Superior temporal gyrus (tissue), 1 donor: ENCODE results near the gene HUNK.
"Not testable (repeated sequence)": the region's sequence is repeated elsewhere in the genome, so short reads cannot be mapped to it uniquely, and the experiment has no call there.

ENCODE experiments used
- DNase-seq: peaks from one replicate; pipeline ENCODE4 v3.0.0-alpha.2; 2016; ENCODE audit errors: extremely low spot score

Gene HUNK

DNA sequence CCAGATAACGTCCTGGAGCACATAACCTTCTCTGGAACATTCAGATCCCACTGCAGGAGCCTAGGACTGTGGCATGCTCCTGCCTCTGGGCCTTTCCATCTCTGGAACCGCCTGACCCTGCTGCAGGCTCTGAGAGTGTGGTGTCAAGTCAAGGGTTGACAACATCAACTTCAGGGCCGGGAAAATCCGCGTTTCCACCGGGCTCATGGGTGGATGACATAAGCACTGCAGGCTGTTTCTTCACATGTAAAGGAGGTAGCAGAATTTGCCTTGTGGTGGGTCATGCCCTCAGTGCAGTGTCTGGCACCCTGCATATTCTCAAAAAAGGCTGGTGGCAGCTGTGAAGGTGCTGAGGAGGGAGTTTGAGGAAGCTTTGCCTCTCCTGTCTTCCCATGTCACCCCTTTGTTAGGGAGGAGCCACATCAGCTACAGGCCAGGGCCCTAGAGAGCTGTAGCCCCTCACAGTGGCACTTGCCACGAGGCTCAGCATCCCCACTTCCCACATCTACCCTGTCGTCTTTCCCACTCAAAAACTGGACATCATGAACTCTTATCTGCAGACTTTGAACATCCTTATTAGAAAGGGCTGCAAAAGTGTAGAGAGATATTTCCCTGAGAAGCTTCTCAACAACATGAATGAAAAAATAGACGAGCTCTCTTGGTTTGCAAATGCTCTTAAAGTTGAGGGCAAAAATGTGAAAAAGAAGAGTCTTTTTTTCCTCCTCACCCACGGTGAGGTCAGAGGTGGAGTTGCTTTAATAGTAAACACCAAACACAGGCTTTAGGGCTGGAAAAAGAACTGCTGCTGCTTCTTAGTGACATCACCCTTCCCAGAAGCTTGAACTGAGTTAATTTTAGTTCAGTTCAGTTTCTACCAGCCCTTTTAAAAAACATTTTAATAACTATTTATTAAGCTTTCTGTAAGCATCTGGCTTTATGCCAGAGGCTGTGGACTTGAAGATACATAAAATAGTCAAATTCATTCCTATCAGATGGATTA lies 121.3 kb downstream of the HUNK start:
- DNase-seq = no peak

DNA sequence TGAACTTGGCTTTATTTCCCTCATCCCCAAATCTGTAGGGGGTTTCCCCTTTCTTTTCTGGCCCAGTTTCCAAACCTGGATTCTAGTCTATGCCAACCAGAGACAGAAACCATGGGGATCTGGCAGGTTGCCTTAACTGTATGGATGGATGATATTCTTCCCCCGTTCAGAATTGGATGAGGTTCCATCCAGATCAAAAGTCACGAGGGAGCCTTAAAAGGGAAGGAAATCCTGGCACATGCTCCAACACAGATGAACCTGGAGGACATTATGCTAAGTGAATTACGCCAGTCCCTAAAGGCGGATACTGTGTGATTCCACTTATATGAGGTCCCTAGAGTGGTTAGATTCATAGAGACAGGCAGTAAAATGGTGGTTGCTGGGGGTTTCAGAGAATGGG lies 124.4 kb downstream of the HUNK start:
- DNase-seq = no peak

GRCh38 chr21:31999810-32000468 lies 127.1 kb downstream of the HUNK start:
- DNase-seq = no peak

DNA sequence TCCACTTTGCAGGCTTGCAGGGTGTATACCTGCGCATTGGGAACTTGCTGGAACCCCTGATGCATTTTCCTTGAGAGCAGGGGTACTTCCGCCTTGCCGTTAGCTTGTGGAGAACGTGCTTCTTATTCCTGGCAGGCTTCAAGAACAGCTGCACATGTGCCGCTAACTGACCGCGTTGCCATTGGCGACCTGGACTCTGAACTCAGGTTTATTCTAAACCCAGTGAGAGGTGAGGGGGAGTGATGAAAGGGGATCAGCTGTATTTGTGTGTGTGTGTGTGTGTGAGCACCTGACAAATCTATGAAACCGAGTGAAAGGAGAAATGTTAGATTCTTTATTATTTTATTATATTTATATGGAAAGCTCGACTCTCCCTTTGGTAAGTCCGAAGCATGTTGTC lies 128.6 kb downstream of the HUNK start:
- no peak for DNase-seq

DNA sequence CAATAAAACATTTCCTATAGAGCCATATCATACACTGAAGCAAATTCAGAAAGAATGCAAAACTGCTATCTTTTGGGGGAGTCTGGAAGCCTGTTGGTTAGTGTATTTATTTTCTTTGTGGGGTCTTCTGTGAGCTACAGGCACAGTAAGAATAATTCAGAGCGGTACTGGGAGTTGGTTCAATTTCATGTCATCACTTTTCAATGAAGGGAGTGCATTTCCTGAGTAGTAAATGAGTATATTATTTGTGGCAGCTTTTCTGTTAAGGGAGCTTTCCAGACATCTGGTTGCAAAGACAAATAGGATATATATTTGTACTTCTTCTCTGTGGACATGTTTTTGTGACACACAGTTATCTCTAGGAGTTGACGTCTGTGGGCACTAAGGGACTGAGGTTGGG lies 130.6 kb downstream of the HUNK start:
- DNase-seq = no peak

DNA sequence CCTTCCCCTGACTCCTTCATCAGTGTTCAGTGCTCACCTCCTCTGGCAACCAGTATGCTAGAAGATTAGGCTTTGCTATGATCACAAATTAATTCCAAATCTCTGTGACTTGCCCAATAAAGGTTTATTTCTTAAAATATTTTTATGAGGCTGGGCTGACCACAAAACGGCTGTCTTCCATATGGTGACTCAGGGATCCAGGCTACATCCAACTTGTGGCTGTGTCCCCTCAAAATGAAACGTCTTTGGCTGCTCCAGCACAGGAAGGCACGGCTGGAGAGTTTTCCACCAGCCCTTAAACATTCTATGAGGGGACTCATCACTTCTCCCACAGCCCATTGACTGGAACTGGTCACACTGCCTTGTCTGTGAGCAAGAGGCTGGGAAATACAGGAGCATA lies 131.5 kb downstream of the HUNK start:
- no peak for DNase-seq

DNA sequence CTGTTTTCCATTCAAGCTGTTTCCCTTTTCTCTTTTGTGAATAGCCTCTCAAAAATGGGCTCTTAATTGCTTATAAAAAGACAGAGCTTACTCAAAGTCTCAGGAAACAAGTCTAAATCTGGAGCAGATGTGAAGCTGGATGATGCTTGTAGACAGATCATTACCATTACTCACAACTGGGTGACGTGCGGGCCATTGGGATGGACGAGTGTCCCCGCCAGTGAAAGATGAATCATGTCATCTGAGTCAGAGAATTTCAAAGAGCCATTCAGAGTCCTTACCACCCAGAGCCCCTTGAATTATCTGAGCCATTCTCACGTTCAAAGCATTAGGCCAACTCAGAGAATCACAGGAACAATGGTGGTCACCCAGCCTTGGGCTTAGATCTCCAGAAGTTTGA lies 134.6 kb downstream of the HUNK start:
- no peak for DNase-seq

- no peak for DNase-seq
These were observed 135.9 kb downstream of the HUNK start for GRCh38 chr21:32008714-32009113.

DNA sequence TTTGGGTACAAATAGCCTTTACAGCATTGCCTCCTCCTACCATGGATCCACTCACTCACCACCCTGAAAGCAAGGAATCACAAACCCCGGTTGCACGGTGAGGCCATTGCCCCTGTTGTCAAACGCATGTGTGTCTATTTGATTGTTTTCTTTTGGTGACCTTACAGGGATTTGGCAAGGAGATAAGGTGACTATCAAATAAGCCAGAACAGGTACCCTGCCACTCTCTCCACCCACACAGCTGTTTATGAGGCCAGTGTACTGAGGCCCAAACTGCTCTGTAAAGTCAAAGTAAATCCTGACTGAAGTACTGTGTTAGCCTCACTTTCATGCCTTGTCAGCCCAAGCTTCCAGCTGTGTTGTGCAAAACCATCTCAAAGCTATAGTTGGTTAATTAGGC lies 136.4 kb downstream of the HUNK start:
- DNase-seq = no peak

- DNase-seq = no peak
These were observed 142.8 kb downstream of the HUNK start for GRCh38 chr21:32015461-32016139.

- no peak for DNase-seq
These were observed 145.6 kb downstream of the HUNK start for GRCh38 chr21:32018381-32018780.

GRCh38 chr21:32020564-32020963 lies 147.7 kb downstream of the HUNK start:
- DNase-seq = no peak

- DNase-seq = no peak
These were observed 148.6 kb downstream of the HUNK start for GRCh38 chr21:32021319-32021994.

GRCh38 chr21:32022146-32022545 lies 149.3 kb downstream of the HUNK start:
- no peak for DNase-seq

DNA sequence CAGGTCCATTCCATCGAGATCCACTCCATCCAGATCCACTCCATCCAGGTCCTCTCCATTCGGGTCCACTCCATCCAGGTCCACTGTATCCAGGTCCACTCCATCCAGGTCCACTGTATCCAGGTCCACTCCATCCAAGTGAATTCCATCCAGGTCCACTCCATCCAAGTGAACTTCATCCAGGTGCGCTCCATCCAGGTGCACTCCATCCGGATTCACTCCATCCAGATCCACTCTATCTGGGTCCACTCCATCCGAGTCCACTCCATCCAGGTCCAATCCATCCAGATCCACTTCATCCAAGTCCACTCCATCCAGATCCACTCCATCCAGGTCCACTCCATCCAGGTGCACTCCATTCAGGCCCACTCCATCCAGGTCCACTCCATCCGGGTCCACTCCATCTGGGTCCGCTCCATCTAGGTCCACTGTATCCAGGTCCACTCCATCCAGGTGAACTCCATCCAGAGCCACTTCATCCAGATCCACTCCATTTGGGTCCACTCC lies 157.4 kb downstream of the HUNK start:
- DNase-seq = no peak

GRCh38 chr21:32034850-32035249 lies 162.0 kb downstream of the HUNK start:
- no peak for DNase-seq

- DNase-seq = no peak
These were observed 162.8 kb downstream of the HUNK start for GRCh38 chr21:32035617-32036016.

DNA sequence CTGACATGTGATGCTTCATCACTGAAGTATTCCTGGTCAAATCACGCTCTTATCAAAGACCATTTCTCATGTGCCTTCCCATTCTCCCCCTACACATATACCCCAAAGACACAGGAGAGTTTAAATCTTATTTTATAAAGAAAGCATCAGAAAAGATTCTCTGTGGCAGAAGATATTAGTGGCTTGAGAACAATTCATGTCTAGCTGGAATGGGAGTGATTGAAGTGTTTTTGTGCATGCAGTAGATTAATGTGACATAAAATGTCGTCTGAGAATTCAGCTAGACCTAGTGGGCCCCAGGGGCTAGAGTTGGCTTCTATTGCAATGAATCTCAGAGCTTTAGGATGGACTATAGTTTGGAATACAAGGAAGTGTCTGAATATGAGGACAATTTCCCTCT lies 163.9 kb downstream of the HUNK start:
- DNase-seq = no peak

DNA sequence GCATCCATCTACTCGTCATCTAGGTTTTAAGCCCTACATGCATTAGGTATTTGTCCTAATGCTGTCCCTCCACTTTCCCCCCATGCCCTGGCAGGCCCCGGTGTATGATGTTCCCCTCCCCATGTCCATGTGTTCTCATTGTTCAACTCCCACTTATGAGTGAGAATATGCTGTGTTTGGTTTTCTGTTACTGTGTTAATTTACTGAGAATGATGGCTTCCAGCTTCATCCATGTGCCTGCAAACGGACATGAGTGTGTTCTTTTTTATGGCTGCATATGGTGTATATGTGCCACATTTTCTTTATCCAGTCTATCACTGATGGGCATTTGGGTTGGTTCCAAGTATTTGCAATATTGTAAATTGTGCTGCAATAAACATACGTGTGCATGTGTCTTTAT lies 165.9 kb downstream of the HUNK start:
- not testable (repeated sequence) for DNase-seq

DNA sequence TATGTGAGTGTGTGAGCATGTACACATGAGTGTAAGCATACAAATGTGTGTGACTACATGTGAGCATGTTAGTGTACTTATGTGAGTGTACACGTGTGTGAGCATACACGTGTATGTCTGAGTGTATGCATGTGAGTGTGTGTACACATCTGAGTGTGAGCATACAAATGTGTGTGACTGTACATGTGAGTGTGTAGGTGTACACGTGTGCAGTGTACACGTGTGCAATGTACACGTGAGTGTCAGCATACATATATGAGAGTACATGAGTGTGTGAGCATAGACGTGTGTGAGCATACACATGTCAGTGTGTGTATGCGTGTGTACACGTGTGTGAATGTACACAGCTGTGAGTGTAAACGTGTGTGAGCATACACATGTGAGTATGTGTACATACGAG lies 170.6 kb downstream of the HUNK start:
- DNase-seq = no peak
